ENCODE results near the gene CTNNA3.

CTNNA3 gene

GRCh38 chr10:66925896-66926715, 769.9 kb downstream of the CTNNA3 start, which contains the start of gene LRRTM3:
Gene LRRTM3, plus strand, starts transcription at chr10:66926036.
- DNase-seq: peak; percentile 10 to 72

- no peak for DNase-seq
These were observed 770.6 kb downstream of the CTNNA3 start for GRCh38 chr10:66925373-66925772.

GRCh38 chr10:66924674-66925345, 771.2 kb downstream of the CTNNA3 start:
- no peak for DNase-seq

- DNase-seq: no peak
These were observed 776.7 kb downstream of the CTNNA3 start for GRCh38 chr10:66919248-66919647.

- no peak for DNase-seq
These were observed 778.9 kb downstream of the CTNNA3 start for GRCh38 chr10:66917104-66917503.

- no peak for DNase-seq
These were observed 780.0 kb downstream of the CTNNA3 start for GRCh38 chr10:66916030-66916429.

- no peak for DNase-seq
These were observed 785.3 kb downstream of the CTNNA3 start for GRCh38 chr10:66910671-66911070.

GRCh38 chr10:66892871-66893270, 803.1 kb downstream of the CTNNA3 start:
- no peak for DNase-seq

- DNase-seq: no peak
These were observed 807.8 kb downstream of the CTNNA3 start for GRCh38 chr10:66888237-66888636.

GRCh38 chr10:66886848-66887247, 809.1 kb downstream of the CTNNA3 start:
- no peak for DNase-seq

GRCh38 chr10:66882271-66882670, 813.7 kb downstream of the CTNNA3 start:
- DNase-seq: no peak

GRCh38 chr10:66881814-66882213, 814.2 kb downstream of the CTNNA3 start:
- no peak for DNase-seq

GRCh38 chr10:66880826-66881225, 815.2 kb downstream of the CTNNA3 start:
- DNase-seq: no peak

- DNase-seq: no peak
These were observed 815.7 kb downstream of the CTNNA3 start for GRCh38 chr10:66880292-66880691.

GRCh38 chr10:66877361-66877760, 818.6 kb downstream of the CTNNA3 start:
- no peak for DNase-seq

GRCh38 chr10:66869635-66870034, 826.4 kb downstream of the CTNNA3 start:
- no peak for DNase-seq

GRCh38 chr10:66862687-66863258, 833.2 kb downstream of the CTNNA3 start:
- no peak for DNase-seq

- peak in 1 of 2 experiments; percentile 29 for DNase-seq
These were observed 835.5 kb downstream of the CTNNA3 start for GRCh38 chr10:66860376-66860945.

GRCh38 chr10:66852811-66853210, 843.2 kb downstream of the CTNNA3 start:
- peak in 1 of 2 experiments; percentile 1 for DNase-seq

- DNase-seq: peak in 1 of 2 experiments; percentile 19
These were observed 847.1 kb downstream of the CTNNA3 start for GRCh38 chr10:66848856-66849255.

- no peak for DNase-seq
These were observed 851.6 kb downstream of the CTNNA3 start for GRCh38 chr10:66844176-66844942.

GRCh38 chr10:66843396-66843795, 852.6 kb downstream of the CTNNA3 start:
- DNase-seq: no peak

- DNase-seq: no peak
These were observed 853.1 kb downstream of the CTNNA3 start for GRCh38 chr10:66842867-66843266.
